MM.1S (cell line): ENCODE measurements around the gene SRPK2.

ENCODE experiments used
- DNase-seq: peaks from one replicate; pipeline ENCODE4 v3.0.0-alpha.2; 2015
- H2AFZ ChIP-seq: fragments of 300-600 bp; sonication (generic); 2 replicates; pipeline ENCODE4 v1.6.0; 2016; ENCODE audit warnings: antibody characterized with exemption, low read length
- H3F3A ChIP-seq: fragments of 300-600 bp; sonication (generic); 2 replicates; pipeline ENCODE4 v1.6.1; 2016; ENCODE audit warnings: mild to moderate bottlenecking, antibody characterized with exemption, low read length, moderate library complexity, mixed read lengths; ENCODE audit not compliant: insufficient read depth
- H3K27ac ChIP-seq: fragments of 300-600 bp; sonication (generic); 2 replicates; pipeline ENCODE4 v1.5.1; 2016; ENCODE audit warnings: mild to moderate bottlenecking, low read length
- H3K27me3 ChIP-seq: fragments of 300-600 bp; sonication (generic); replicated peaks from 2 replicates; pipeline ENCODE4 v1.6.0; 2016; ENCODE audit warnings: low read length; ENCODE audit not compliant: insufficient read depth
- H3K36me3 ChIP-seq: fragments of 300-600 bp; sonication (generic); replicated peaks from 2 replicates; pipeline ENCODE4 v1.6.1; 2016; ENCODE audit warnings: mild to moderate bottlenecking, low read length, mixed read lengths; ENCODE audit not compliant: insufficient read depth
- H3K4me1 ChIP-seq: fragments of 300-600 bp; sonication (generic); 2 replicates; pipeline ENCODE4 v1.6.1; 2016; ENCODE audit warnings: low read length, mixed read lengths
- H3K4me2 ChIP-seq: fragments of 300-600 bp; sonication (generic); 2 replicates; pipeline ENCODE4 v1.6.0; 2016; ENCODE audit warnings: low read depth, low read length
- H3K4me3 ChIP-seq: fragments of 300-600 bp; sonication (generic); 2 replicates; pipeline ENCODE4 v1.5.1; 2016; ENCODE audit warnings: low read length, mixed read lengths
- H3K79me2 ChIP-seq: fragments of 300-600 bp; sonication (generic); 2 replicates; pipeline ENCODE4 v1.6.1; 2016; ENCODE audit warnings: mixed run types, low read length, mixed read lengths
- H3K9ac ChIP-seq: fragments of 300-600 bp; sonication (generic); 2 replicates; pipeline ENCODE4 v1.6.1; 2016; ENCODE audit warnings: low read length, mixed read lengths
- H3K9me2 ChIP-seq: fragments of 300-600 bp; sonication (generic); replicated peaks from 2 replicates; pipeline ENCODE4 v1.6.1; 2016; ENCODE audit warnings: mild to moderate bottlenecking, low read length, mixed read lengths; ENCODE audit not compliant: insufficient read depth
- H3K9me3 ChIP-seq: fragments of 300-600 bp; sonication (generic); replicated peaks from 2 replicates; pipeline ENCODE4 v1.6.1; 2016; ENCODE audit warnings: mild to moderate bottlenecking, low read length, mixed read lengths; ENCODE audit not compliant: insufficient read depth
- H4K20me1 ChIP-seq: fragments of 300-600 bp; sonication (generic); 2 replicates; pipeline ENCODE4 v1.6.1; 2016; ENCODE audit warnings: mild to moderate bottlenecking, low read length, moderate library complexity, mixed read lengths; ENCODE audit not compliant: insufficient read depth
- EZH2 ChIP-seq: fragments of 300-600 bp; sonication (generic); optimal IDR thresholded peaks from 2 replicates; pipeline ENCODE3; 2017; ENCODE audit warnings: low read depth, mild to moderate bottlenecking, antibody characterized with exemption, low read length, mixed read lengths
- EZH2phosphoT487 ChIP-seq: fragments of 300-600 bp; sonication (generic); IDR thresholded peaks from 2 replicates; pipeline ENCODE4 v1.6.1; 2018; ENCODE audit warnings: antibody characterized with exemption, low read length
- TF ChIP-seq, protein P1 (sequence below): fragments of 300-600 bp; sonication (generic); IDR thresholded peaks from 2 replicates; pipeline ENCODE4 v1.5.1; 2016; ENCODE audit warnings: antibody characterized with exemption, low read length, mixed read lengths

SRPK2 gene

DNA sequence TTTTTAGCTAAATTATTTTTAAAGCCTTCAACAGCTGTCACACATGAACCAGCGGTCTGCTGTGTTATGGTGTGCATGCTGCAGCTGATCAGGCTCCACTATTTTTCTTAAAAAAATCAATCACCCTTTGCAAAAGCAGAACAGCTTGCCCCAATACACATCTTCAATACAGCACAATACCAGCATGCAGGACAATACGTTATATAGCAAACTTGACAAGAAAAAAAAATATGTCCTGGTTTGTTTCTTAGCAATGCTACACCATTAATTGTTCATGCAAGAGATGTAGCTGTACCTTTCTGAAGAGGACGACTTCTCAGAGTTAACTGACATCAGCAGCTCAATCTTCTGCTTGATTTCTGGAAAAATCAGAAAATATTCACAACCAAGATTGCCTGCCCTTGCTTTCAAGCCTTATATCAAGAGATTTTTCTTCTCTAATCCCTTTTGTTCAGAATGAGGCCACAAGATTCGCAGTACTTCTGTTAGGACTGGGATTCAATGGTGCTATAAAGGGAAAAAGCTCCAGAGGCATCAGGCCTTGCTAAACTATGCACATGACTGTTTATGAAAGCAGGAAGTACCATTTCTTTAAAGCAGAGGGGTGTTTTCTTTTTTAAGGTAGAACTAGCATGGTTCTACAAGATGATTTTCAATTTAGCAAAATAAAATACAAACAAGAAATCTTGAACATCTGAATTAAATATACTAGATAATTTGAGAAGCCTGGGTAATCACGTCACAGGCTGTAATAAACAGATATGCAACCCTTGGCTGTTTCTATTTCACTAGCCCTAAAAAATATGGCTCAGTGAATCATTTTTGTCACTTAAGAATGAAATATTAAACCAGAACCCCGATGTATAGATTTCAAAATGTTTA lies 120.0 kb downstream of the SRPK2 start:
- Histone ChIP-seq H3K9ac (peak overlapping the region; percentile 40), H3K27ac (peak overlapping the region; percentile 59; the same call in 1 of the 2 replicates), H3K79me2 (peaks cover 96% of the 10 kb centered on the region), H4K20me1 (no peaks in the 10 kb centered on the region), H3K9me2 (no peaks in the 10 kb centered on the region), H3K36me3 (no peaks in the 10 kb centered on the region), H3K27me3 (no peaks in the 10 kb centered on the region), H3K4me3 (peak overlapping the region; percentile 61), H2AFZ (0 out of 2 replicates have a peak overlapping the region, but pooled peaks have one; percentile 10), H3F3A (peaks cover 18% of the 10 kb centered on the region), H3K4me2 (peak overlapping the region; percentile 84), H3K9me3 (no peaks in the 10 kb centered on the region), H3K4me1 (peaks cover 13% of the 10 kb centered on the region)
- TF ChIP-seq, protein P1, sequence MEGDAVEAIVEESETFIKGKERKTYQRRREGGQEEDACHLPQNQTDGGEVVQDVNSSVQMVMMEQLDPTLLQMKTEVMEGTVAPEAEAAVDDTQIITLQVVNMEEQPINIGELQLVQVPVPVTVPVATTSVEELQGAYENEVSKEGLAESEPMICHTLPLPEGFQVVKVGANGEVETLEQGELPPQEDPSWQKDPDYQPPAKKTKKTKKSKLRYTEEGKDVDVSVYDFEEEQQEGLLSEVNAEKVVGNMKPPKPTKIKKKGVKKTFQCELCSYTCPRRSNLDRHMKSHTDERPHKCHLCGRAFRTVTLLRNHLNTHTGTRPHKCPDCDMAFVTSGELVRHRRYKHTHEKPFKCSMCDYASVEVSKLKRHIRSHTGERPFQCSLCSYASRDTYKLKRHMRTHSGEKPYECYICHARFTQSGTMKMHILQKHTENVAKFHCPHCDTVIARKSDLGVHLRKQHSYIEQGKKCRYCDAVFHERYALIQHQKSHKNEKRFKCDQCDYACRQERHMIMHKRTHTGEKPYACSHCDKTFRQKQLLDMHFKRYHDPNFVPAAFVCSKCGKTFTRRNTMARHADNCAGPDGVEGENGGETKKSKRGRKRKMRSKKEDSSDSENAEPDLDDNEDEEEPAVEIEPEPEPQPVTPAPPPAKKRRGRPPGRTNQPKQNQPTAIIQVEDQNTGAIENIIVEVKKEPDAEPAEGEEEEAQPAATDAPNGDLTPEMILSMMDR, result no peak
- no peak for TF ChIP-seq EZH2
- no peak for TF ChIP-seq EZH2phosphoT487
- DNase-seq, result peak; percentile 61

DNA sequence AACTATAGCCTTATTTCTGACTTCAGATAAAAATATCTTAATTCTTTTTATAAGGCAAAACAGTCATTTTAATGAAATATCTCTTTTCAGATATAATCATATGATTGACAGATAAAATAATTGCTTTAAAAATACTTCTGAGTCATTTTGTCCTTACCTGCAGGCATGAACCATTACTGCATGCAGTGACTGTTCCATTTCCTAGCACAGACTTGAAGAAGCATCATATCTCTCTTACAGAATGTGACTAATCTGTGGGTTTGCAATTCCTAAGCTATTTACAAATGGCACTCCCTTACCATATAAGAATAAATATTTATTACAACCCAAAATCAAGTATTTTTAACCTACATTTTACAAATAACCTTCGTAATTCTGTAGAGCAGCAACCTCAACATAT lies 120.7 kb downstream of the SRPK2 start:
- Histone ChIP-seq H3K9me2 (no peaks in the 10 kb centered on the region), H3F3A (peaks cover 18% of the 10 kb centered on the region), H3K4me1 (peaks cover 17% of the 10 kb centered on the region), H3K4me2 (peak overlapping the region; percentile 84), H3K27ac (peak overlapping the region; percentile 59; the same call in 1 of the 2 replicates), H3K4me3 (peak overlapping the region; percentile 61), H3K79me2 (peaks cover 97% of the 10 kb centered on the region), H2AFZ (no peak overlapping the region), H4K20me1 (no peaks in the 10 kb centered on the region), H3K36me3 (no peaks in the 10 kb centered on the region), H3K9ac (peak overlapping the region; percentile 40; the same call in 1 of the 2 replicates), H3K9me3 (no peaks in the 10 kb centered on the region), H3K27me3 (no peaks in the 10 kb centered on the region)
- TF ChIP-seq, protein P1, result no peak
- TF ChIP-seq EZH2 (no peak), EZH2phosphoT487 (no peak)
- no peak for DNase-seq

DNA sequence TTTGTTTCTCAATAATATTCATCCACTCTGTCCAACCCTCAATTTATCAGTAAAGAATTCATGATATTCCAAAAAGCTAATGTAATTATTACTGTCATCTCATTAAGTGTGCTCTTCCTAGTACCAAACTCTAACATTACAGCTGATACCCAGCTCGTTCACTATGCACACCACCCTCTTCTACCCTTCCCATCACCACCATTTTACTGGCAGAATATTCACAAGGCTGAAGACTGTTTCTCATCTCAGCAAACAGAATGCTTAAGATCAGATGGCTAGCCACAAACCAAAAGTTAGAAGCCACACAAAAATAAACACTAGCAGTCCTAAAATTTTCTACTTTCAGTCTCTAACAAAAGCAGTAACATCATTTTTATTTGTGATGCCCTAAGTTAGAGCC lies 121.5 kb downstream of the SRPK2 start:
- Histone ChIP-seq H3F3A (peaks cover 18% of the 10 kb centered on the region), H3K36me3 (no peaks in the 10 kb centered on the region), H3K27me3 (no peaks in the 10 kb centered on the region), H4K20me1 (no peaks in the 10 kb centered on the region), H3K79me2 (peaks cover 100% of the 10 kb centered on the region), H3K9me2 (no peaks in the 10 kb centered on the region), H3K4me2 (peak overlapping the region; percentile 84), H3K27ac (peak overlapping the region; percentile 59; the same call in 1 of the 2 replicates), H3K9ac (peak overlapping the region; percentile 40; the same call in 1 of the 2 replicates), H3K9me3 (no peaks in the 10 kb centered on the region), H3K4me3 (peak overlapping the region; percentile 61), H3K4me1 (peaks cover 17% of the 10 kb centered on the region), H2AFZ (no peak overlapping the region)
- TF ChIP-seq, protein P1, result no peak
- TF ChIP-seq EZH2 (no peak), EZH2phosphoT487 (no peak)
- peak; percentile 42 for DNase-seq
